GM13977 (cell line): Measurements from ENCODE around the gene COL17A1.

Experiments used
- DNase-seq: peaks from one replicate; pipeline ENCODE4 v3.0.0; 2012; ENCODE audit warnings: low spot score
- CTCF ChIP-seq: IDR thresholded peaks from 2 replicates; pipeline ENCODE4 v1.5.1; 2012; ENCODE audit warnings: mild to moderate bottlenecking, control low read depth; ENCODE audit not compliant: insufficient read depth; ENCODE audit errors: extremely low read depth, missing control alignments
- in situ Hi-C: fragments of 300-500 bp; cut with MboI; formaldehyde crosslinking; loops from one replicate; pipeline ENCODE4 v1.12.0; 2022; ENCODE audit warnings: low sequenced_read_pairs, low pct_unique_long_range_greater_than_20kb, mixed read lengths, inconsistent platforms; ENCODE audit not compliant: unreplicated experiment

COL17A1 gene

DNA sequence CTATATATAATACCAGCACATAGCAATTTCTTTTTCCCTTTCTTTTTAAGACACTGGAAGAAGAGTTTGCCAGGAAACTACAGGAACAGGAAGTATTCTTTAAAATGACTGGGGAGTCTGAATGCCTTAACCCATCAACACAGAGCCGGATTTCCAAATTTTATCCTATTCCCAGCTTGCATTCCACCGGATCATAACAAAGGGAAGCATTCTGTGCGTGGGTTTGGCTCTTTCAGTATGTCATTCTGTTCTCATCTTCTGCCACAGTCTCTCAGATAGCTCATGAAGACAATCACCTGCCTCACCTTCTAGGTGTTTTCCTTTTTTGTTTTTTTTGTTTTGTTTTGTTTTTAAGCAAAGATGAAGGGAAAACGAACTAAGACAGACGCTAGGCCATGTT lies 60.2 kb downstream of the COL17A1 start:
- no peak for TF ChIP-seq CTCF
- DNase-seq = no peak
- in situ Hi-C loops = no loop called here

DNA sequence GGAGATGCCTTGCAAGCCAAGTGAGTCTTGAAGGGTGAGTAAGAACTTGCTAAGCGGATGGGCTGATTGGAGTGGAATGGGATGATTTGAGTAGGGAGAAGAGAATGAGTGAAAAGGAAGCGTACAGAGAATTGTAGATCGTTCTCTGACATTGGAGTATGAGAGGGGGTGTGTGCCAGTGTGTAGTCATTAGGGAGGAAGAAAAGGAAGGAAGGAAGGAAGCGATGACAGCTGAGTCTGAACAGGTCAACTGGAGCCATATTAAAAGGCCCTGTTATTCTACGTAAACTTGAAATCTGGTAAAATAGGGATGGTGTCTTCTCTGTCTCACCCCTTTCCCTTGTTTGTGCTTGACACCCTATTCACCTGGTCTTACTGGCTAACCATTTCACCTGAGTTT lies 63.7 kb downstream of the COL17A1 start:
- in situ Hi-C loops = no loop called here
- no peak for DNase-seq
- TF ChIP-seq CTCF = no peak

DNA sequence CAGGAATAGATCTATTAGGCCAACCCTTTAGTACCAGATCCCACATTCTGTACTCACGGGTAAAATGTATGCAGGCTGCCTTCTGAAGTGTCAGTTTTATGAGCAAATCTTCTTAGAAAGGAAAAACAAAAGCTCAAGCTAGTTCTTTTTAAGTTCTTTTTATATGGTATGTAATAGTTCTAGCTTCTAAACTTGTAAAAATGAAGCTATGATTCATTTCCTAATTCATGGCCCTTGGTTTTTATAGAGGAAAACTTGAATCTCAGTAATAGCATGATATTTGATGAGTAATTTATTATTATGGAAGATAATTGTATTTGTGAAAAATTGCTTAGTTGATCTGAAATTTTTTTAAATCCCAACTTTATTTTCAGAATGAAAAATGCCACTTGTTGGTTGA lies 64.4 kb downstream of the COL17A1 start:
- in situ Hi-C loops = no loop called here
- DNase-seq = no peak
- no peak for TF ChIP-seq CTCF

DNA sequence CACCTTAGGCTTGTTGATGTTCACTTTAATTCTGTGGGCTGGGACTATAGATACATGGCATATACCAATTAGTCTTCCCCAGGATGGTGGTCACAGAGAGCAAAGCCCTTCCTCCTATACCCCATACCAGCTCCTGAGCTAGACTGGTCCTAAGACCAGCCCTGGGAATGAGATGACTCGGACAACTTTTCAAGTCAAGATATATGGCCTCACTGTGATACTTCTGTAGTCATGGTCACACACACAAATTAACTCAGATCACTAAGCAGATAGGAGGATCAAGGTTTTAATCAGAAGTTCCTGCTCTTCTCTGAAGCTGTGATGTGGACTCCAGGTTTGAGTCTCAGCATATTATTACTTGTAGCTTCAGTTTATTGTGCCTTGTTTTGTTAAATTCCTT lies 65.7 kb downstream of the COL17A1 start:
- in situ Hi-C loops = no loop called here
- no peak for DNase-seq
- no peak for TF ChIP-seq CTCF

DNA sequence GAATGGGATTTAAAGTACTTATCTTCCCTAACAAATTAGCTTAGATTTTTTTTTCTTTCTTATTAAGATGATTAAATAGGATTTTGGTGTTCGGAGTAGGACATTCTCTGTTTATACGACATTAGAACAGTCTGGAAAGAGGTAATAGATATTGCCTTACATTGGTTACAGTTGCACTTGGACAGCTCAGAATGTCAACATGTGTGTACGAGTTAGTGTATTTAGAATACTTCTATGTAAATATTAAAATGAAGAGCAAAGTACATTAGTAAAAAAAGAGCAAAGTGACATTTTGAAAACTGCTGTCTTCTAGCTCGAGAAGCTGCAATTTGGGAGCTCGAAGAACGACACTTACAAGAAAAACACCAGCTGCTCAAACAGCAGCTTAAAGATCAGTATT lies 67.2 kb downstream of the COL17A1 start:
- in situ Hi-C loops = no loop called here
- no peak for TF ChIP-seq CTCF
- DNase-seq = no peak

DNA sequence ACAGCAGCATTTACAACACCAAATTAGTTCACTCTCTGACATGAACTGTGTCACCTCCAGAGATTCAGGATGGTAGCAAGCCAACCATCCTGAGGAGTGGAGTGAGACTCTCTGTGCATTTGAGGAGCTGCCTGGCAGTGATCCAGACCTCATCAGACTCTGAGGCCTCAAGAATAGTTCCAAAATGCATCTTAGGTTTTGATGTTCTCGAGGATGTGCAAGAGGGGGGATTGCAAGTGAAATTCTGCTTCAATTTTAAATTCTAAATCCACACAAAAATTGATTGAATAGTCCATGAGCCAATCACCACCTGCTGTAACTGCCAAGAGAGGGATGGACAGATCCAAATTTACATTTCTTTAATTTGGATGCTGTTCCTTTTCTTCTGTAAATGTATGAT lies 69.0 kb downstream of the COL17A1 start:
- no peak for TF ChIP-seq CTCF
- in situ Hi-C loops = no loop called here
- DNase-seq = no peak

- DNase-seq = no peak
- no peak for TF ChIP-seq CTCF
- in situ Hi-C loops = no loop called here
Observed at GRCh38 chr10:104014176-104014575, 71.5 kb downstream of the COL17A1 start.
